Erythroblast (primary cell): ENCODE results near the gene GDF10.

ENCODE experiments used
- GATA1 ChIP-seq: IDR thresholded peaks from 2 replicates; pipeline ENCODE4 v1.6.1; 2011; ENCODE audit warnings: low read depth, mild to moderate bottlenecking, control low read depth, low read length, moderate library complexity
- POLR2A ChIP-seq: IDR thresholded peaks from 2 replicates; pipeline ENCODE4 v1.6.1; 2011; ENCODE audit warnings: mild to moderate bottlenecking, low read length

DNA sequence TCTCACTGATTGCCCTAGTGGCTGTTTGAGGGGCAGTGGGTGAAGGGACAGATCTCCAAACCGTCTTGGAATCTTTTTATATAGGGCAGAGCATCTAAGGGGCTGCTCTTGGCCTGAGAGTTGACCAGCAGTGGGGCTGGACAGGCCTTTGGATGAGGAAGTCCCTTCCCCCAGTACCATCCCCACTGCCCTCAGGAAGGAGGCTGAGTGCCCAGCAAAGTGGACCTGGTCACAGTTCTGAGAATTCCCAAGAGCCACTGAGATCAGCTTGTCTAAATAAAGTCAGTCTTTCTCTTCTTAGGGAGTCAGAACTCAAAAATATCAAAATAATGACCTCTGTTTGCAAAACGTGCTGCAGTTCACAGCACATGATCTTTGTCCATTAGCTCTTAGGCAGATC lies 5.6 kb downstream of the GDF10 start:
- no peak for TF ChIP-seq POLR2A
- no peak for TF ChIP-seq GATA1
